ENCODE results near the gene UNC5C.
A peak's percentile ranks its signal among the peaks of the same experiment; 100 is the strongest.

The UNC5C gene

GRCh38 chr4:95264843-95265242 is 283.9 kb downstream of the UNC5C start:
- no peak overlapping the region for H3K4me3 ChIP-seq (replicated peaks in 1 of 2; ENCODE audit: low read depth in 2 of 2, low read length in 2 of 2)
- DNase-seq (ENCODE audit: low read depth in 2 of 2): no peak
- TF ChIP-seq, protein P1, sequence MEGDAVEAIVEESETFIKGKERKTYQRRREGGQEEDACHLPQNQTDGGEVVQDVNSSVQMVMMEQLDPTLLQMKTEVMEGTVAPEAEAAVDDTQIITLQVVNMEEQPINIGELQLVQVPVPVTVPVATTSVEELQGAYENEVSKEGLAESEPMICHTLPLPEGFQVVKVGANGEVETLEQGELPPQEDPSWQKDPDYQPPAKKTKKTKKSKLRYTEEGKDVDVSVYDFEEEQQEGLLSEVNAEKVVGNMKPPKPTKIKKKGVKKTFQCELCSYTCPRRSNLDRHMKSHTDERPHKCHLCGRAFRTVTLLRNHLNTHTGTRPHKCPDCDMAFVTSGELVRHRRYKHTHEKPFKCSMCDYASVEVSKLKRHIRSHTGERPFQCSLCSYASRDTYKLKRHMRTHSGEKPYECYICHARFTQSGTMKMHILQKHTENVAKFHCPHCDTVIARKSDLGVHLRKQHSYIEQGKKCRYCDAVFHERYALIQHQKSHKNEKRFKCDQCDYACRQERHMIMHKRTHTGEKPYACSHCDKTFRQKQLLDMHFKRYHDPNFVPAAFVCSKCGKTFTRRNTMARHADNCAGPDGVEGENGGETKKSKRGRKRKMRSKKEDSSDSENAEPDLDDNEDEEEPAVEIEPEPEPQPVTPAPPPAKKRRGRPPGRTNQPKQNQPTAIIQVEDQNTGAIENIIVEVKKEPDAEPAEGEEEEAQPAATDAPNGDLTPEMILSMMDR (IDR thresholded peaks at IDR 0.05; ENCODE audit: low read depth, low read length): no peak

DNA sequence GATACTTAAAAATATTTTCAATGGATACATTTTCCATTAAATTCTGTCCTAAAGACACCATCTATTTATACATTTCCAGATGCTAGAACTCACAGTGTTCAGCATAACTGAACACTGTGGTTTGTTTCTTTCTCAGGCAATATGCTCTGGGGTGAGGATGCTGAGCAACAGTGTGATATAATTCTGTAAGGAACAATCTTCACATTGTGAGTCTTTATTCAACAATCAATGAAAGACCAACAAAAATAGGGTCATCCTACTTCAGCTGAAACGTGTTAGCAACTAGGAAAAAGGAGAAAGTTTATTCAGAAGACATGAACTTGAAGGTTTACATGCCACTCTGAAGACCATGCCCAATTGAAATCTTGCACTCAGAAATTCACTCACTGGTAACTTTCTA is 284.8 kb downstream of the UNC5C start:
- no peak for DNase-seq (ENCODE audit: low read depth in 2 of 2)
- H3K4me3 ChIP-seq (replicated peaks in 1 of 2; ENCODE audit: low read depth in 2 of 2, low read length in 2 of 2): no peak overlapping the region
- TF ChIP-seq, protein P1 (IDR thresholded peaks at IDR 0.05; ENCODE audit: low read depth, low read length): no peak

- DNase-seq (ENCODE audit: low read depth in 2 of 2): no peak
- H3K4me3 ChIP-seq (replicated peaks in 1 of 2; ENCODE audit: low read depth in 2 of 2, low read length in 2 of 2): no peak overlapping the region
- TF ChIP-seq, protein P1 (IDR thresholded peaks at IDR 0.05; ENCODE audit: low read depth, low read length): no peak
These were observed 285.4 kb downstream of the UNC5C start for GRCh38 chr4:95263391-95263790.

DNA sequence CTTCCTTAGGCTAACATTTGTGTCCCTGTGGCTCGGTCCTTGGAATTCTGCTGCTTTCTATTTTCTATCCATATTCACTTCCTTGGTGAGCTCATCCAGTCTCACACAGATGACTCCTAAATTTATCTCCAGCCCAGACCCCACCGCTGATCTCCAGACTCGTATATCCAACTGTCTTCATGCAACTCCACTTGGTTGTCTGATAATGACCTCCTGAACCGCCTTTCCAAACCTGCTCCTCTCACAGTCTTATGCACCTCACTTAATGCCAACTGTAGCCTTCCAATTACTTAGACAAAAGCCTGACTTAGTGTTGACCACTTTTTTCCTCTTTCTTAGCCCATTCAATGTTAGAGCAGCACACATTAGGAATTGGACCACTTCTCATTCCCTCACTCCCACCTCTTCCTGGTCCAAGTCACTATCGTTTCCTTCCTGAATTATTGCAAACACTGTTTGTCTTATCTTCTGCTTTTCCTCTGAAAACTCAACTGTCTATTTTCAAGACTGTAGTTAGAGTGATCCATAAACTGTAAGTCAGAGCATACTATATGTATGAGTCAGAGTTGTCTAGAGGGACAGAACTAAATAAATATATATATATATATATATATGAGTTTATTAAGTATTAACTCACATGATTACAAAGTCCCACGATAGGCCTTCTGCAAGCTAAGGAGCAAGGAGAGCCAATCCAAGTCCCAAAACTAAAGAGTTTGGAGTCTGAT is 292.5 kb downstream of the UNC5C start:
- H3K4me3 ChIP-seq (replicated peaks in 1 of 2; ENCODE audit: low read depth in 2 of 2, low read length in 2 of 2): peak overlapping the region in 1 of 2 donors; percentile 37
- DNase-seq (ENCODE audit: low read depth in 2 of 2): peak; percentile 18 to 56
- TF ChIP-seq, protein P1 (IDR thresholded peaks at IDR 0.05; ENCODE audit: low read depth, low read length): no peak

DNA sequence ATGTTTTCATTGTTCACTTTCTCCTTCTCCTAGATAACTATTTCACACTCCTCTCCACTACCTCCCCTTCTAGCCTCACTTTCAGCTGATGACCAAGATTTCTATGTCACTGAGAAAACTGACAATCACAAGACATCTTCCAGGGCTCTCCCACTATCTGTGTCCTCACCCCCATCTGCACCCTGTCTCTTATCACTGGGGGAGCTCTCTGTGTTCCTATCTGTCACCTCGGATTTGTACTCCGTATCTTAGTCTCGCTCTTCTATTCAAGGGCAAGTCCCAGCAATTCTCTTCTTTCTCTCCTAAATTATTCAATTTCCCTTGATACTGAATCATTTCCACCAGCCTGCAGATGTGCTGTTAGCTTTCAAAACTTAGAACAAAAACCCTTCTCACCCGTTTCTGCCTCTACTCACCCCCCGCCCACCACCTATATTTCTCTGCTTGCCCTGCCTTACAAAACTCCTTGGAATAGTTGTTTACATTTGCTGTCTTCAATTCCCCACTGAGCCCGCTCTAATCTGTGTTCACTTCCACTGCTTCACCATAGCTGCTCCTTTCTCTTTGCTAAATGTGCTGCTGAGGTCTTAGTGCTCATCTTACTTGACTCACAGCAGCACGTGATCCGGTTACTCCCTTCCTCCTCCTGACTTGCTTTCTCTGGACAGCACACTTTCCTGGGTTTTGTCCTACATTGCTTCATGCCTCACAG is 293.2 kb downstream of the UNC5C start:
- H3K4me3 ChIP-seq (replicated peaks in 1 of 2; ENCODE audit: low read depth in 2 of 2, low read length in 2 of 2): peak overlapping the region in 1 of 2 donors; percentile 37
- TF ChIP-seq, protein P1 (IDR thresholded peaks at IDR 0.05; ENCODE audit: low read depth, low read length): no peak
- peak; percentile 78 to 88 for DNase-seq (ENCODE audit: low read depth in 2 of 2)

DNA sequence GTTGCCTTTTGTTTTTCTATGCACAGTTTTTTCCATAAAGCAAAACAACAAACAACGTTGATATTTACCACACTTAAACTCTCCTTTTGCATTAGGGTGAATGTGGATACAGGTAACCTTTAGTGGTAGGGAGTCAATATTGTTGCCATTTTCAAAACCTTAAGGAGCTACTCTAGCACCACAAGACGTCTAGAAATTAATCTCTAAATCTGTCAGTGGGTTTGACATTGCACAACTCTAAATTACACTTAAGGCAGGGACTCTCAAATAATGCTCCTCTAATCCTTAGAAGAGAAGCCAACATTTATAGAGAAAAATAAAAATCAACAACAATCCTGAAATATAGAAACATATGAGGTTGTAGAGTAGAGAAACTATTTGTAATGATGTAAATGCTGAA is 297.2 kb downstream of the UNC5C start:
- TF ChIP-seq, protein P1 (IDR thresholded peaks at IDR 0.05; ENCODE audit: low read depth, low read length): no peak
- no peak overlapping the region for H3K4me3 ChIP-seq (replicated peaks in 1 of 2; ENCODE audit: low read depth in 2 of 2, low read length in 2 of 2)
- DNase-seq (ENCODE audit: low read depth in 2 of 2): no peak
